IPS DF 4.7 (cell line): Measurements from ENCODE around the gene TSSC4.

Experiments used
- DNase-seq: peaks from one replicate; pipeline ENCODE4 v3.0.0-alpha.2; 2013; ENCODE audit warnings: low spot score; ENCODE audit errors: extremely low read depth

Gene TSSC4

GRCh38 chr11:2417856-2418692 is 17.5 kb downstream of the TSSC4 start:
- no peak for DNase-seq

DNA sequence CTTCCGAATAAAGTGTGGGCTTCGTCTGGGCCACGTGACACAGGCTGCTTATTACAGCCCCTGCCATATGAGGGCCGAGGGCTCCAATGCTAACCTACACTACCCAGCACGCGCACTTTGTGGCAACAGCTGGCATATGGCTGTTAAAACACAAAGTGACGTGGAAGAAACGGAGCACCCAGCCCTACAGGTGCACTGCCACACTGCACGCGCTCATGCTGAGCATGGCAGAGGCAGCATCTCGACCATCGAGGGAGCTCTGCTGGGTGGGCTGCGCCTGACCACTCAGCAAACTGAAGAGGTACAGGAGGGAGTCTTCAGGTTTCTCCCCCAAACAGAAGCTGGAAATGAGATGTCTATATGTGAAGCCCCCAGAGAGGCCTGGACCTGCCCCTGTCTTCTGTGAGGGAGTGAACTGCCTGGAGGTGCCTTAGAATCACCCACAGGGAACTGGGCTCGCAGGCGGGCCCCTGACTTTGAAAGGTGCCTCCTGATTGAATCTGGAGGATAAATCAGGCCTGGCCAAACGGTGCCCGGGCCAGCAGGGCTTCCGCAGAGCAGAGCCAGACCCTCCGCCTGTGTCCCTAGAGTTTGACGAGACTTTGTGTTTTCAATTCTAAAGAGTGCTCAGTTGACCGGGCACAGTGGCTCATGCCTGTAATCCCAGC is 18.3 kb downstream of the TSSC4 start:
- DNase-seq: no peak

DNA sequence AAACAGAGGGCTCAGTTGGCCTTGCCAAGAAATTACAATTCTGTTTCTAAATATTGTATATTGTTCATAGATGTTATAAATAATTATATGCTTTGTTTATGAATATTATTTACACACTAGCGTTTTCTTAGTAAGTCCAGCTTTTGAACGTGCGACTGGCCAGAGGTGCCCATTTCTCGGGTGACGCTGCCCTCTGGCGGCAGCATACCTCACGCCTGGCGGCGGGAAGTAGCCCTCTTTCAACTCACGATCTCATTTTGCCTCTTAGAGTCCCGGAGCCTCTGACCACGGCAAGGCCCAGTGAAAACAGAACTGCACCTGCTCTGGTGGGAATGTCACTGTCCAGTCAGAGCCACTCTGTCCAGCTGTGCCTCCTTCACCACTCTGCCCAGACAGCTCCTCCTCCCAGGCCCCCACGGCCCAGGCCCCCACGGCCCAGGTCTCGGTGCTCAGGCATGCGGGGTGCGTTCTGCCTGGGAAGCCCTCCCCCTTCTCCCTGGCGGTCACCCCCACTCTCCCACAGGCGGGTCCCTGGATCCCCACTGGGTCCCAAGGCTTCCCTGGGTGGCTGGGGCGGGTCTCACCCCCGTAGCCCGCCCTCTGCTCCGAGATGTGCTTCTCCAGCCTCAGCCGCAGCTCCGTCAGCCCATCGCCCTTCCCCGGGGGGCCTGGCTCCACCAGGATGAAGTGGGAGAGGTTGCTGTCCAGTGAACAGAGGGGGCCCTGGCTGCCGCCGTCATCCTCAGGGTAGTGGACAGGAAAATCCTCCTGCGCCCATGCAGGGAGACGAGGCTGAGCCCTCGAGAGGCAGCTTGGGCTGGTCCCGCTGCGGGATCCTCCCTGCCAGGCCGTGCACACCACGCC is 19.3 kb downstream of the TSSC4 start:
- peak; percentile 30 for DNase-seq

GRCh38 chr11:2420502-2421225 is 20.1 kb downstream of the TSSC4 start:
- peak; percentile 44 for DNase-seq

- no peak for DNase-seq
Observed at GRCh38 chr11:2421226-2421994, 20.9 kb downstream of the TSSC4 start.

DNA sequence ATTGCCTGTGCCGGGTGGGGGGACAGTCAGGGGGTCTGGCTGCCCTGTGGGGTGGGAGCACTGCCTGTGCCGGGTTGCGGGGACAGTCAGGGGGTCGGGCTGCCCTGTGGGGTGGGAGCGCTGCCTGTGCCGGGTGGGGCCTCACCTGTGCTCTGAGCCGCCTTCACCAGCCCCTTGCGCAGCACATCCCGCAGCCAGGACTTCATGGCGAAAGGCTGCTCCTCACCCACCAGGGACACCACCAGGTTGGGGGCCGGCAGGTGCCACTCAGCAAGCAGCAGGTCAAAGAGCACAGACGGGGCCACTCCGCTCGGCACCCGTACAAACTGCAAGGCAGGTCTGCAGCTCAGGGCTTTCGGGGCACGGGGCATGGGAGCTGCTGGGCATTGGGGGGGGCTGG is 21.4 kb downstream of the TSSC4 start:
- DNase-seq: no peak

- no peak for DNase-seq
Observed at GRCh38 chr11:2422461-2423156, 22.1 kb downstream of the TSSC4 start.

DNA sequence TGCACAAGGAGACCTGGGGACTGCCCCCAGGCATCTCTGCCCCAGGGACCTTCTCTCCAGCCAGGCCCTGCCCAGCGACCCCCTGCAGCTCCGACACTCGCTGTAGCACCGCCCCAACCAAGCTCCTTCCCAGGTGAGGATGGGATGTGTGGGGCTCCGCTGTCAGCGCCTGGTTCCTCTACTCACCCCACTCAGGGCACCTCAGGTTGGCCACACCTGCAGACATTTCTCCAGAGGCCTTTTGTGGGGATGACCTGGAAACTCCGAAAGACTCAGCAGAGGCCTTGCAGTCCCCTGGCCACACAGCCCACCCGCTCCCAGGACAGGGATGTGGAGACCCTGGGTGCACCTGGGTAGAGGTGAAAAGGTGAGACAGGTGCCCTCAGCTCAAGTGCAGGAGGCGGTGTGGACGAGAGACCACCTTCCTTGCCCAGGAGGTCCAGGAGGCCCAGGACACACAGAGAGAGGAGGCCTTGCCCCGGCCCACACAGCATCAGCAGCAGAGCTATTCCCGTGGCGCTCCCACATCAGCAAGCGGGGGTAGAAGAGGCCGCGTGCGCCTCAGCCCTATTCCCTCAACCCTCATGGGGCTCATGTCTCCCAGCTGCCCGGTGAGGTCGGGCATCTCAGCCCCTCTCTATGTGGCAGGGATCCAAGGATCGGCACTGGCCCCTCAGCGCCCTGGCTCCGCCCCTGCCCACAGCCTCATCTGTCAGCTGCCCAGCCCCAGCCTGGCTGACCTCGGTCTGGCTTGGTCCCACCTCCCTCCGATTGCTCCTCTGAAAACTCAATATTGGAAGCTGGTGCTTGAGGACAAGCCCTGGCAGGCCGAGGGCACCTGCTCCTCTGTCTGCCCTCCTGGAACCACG is 22.8 kb downstream of the TSSC4 start:
- DNase-seq: no peak

DNA sequence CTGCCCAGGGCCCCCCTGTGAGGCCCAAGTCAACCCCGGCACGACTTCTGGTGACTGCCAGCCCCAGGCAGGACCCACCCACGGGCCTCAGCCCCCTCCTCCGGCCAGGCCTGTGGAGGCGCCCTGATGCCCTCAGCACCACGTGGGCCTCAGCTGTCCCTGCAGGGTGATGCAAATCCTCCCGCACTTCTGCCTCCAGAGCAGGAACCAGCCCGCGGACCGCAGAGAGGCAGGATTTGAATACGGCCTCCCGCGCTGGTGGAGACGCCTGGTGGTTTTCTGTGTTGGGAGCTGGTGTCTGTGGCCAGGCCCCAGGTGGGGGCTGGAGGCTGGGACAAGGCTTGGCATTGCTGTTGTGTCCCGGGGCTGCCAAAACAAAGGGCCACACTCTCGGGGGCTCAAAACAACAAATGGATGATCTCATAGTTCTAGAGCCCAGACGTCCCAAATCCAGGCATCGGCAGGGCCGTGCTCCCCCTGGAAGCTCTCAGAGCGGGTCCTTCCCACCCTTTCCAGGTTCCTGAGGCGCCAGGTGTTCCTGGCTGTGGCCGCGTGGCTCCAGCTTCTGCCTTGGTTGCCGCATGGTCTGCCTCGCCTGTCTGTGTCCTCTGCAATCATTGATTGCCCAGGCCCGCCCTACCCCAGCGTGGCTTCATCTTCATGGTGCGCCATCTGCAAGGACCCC is 24.4 kb downstream of the TSSC4 start:
- no peak for DNase-seq

- no peak for DNase-seq
Observed at GRCh38 chr11:2425506-2425905, 25.0 kb downstream of the TSSC4 start.

GRCh38 chr11:2426221-2426620 is 25.7 kb downstream of the TSSC4 start:
- no peak for DNase-seq

GRCh38 chr11:2426826-2427521 is 26.4 kb downstream of the TSSC4 start:
- no peak for DNase-seq

GRCh38 chr11:2427721-2428321 is 27.3 kb downstream of the TSSC4 start:
- DNase-seq: no peak

DNA sequence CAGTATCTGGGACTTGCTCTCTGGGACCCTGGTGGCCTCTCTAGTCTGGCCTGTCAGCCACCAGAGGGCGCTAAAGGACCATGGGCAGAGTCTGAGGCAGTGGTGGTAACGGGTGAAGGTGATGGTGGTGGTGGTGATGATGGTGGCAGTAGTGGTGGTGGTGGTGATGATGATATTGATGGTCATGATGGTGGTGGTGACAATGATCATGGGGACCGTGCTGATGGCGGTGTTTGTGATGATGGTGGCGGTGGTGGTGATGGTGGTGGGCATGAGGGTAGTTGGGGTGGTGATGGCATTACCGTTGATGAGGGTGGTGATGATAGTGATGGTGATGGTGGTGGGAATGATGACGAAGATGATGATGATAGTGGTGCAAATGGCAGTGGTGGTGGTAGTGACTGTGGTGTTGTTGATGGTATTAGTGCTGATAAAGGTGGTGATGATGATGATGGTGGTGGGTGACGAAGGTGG is 27.8 kb downstream of the TSSC4 start:
- DNase-seq: peak; percentile 19

GRCh38 chr11:2431395-2431794 is 30.8 kb downstream of the TSSC4 start:
- DNase-seq: no peak

GRCh38 chr11:2432171-2432621 is 31.6 kb downstream of the TSSC4 start:
- DNase-seq: no peak

- no peak for DNase-seq
Observed at GRCh38 chr11:2432628-2433071, 32.1 kb downstream of the TSSC4 start.
